GM21619 (cell line): ENCODE data around the gene THSD4.

Experiments used
- ATAC-seq: cut with Tn5 transposase; IDR thresholded peaks from one replicate; pipeline ENCODE4 v1.9.1; 2021; ENCODE audit not compliant: unreplicated experiment

The THSD4 gene

GRCh38 chr15:71443538-71443937, 328.3 kb downstream of the THSD4 start:
- no peak for ATAC-seq

DNA sequence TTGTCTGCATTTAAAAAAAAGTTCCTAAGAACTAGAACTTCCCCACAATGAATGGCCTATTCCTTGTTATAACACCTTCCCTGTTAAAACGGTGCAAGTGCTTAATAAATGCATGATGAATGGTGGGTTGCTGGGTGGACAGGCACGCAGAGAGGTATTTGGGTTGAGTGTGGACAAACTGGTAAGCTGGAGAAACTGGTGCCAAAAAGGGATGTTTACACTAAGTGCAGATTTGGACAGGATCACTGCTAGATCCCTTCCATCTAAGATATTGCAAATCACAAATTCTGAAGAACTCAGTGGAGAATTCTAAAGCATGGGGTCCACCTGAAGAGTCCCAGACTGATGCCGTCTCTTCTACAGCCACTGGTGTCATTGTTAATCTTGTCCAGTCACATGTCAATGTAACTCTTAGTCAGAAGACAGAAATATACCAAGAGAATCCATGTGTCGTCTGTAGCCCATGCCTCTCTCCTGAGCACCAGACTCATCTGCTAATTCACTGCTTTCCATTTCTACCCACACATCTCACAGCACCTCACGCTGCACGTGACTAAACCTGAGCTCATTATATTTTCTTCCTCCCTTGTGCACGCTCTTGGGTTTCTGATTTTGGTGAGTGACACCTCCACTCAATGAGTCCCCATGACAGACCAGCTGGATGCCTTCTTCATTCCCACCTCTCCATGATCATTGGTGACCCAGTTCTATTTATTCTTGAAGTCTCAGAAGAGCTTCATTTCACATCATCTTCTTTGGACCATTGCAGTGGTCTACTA, 328.9 kb downstream of the THSD4 start:
- no peak for ATAC-seq

DNA sequence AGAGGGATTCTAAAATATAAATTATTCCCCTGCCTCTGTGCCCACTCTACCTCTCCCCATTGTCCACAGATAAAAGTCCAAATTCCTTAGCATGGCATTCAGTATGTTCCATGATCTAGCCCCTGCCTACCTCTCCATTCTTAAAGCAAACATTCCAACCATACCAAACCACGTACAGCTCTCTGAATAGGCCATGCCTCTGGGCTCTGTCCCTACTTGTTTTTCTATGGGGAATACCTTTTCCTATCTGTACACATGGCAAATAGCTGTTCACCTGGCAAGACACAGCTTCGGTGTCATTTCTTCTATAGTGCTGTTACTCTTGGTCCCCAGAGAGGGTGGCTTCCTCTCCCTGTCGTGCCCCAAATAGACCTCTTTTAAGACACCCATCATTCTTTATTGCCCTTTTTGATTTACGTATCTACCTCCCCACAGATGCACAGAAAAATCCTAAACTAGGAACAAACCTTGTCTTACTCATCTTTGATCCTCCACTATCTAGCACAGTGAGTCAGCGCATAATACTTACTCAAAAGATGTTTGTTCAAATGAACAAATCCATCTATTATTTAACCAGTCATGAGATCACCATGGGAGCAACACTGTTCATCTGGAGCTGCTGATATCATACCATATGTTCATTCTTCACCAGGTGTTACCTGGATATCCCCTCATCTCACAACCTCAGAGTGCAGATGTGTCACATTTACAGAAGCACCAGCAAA, 329.8 kb downstream of the THSD4 start:
- no peak for ATAC-seq

GRCh38 chr15:71447328-71448250, 332.3 kb downstream of the THSD4 start:
- ATAC-seq, result no peak

GRCh38 chr15:71448688-71449114, 333.4 kb downstream of the THSD4 start:
- no peak for ATAC-seq

DNA sequence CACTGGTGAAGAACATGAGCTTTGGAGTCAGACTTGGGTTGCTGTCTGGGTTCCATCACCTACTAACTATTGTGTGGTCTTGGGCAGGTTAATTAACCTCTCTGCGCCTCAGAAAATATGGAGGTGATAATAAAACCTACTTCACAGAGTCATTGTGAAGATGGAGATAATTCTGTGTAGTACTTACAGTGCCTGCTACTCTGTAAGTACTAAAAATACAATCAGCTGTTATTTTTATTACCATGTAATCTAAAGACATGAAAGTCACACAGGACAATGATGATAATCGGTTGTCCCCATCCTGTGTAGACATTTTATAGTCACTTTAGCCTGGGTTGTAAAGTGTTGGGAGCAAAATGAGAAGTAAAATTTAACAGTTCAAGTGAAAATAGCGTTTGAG, 334.1 kb downstream of the THSD4 start:
- no peak for ATAC-seq

DNA sequence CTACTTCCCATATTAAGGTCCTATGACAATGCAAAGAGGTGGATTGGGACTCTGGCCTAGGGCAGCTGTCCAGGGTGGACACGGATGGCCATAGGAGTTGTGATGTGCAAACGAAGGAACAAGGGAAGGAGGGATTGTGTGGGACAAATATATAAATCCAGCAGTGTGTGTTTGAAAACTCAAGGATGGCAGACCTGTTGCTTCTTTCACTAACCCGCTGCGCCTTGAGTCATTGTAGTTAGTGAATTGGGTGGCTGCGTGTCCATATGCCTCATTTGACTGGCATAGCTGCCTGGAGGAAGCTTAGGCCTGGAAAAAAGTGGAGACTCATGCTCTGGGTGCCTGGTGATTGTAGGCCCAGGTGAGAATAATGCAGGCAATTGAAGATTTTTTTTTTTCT, 334.7 kb downstream of the THSD4 start:
- ATAC-seq, result no peak

GRCh38 chr15:71451130-71451529, 335.9 kb downstream of the THSD4 start:
- no peak for ATAC-seq

DNA sequence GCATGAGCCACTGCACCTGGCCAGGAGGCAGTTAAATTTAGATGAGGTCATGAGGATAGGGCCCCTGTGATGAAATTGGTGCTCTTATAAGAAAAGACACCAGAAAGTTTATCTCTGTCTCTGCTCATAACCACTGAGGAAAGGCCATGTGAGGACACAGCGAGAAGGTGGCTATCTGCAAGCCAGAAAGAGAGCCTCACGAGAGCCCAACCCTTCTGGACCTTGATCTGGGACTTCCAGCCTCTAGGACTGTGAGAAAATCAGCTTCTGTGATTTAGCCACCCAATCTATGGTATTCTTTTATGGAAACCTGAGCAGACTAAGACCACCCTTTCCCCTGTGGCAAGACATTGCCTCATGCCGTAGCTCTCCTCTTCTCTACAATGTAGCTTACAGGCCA, 337.6 kb downstream of the THSD4 start:
- ATAC-seq, result no peak

DNA sequence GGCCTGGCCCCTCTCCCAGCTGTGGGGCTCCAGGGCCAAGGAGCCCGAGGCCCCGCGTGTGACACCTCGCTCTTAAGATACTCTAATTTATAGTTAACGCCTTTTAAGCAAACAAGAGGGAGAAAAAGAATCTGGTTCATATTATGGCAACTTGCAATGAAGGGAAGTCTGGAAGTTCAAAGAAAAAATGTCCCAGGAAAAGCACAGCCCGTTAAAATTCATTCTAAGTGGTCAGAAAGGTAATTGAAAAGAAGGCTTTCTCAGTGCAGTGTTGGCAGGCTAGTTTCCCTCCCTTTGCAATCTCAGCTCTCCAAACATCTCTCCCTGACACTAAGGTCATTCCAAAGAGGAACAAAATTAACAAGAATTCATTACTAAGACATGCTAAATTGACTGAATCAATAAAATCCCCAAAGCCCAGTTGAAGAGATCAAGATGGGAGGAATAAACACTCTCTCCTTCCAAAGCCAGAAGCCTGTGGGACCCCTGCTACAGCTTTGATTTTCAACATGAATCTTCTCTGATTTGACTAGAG, 339.3 kb downstream of the THSD4 start:
- no peak for ATAC-seq

DNA sequence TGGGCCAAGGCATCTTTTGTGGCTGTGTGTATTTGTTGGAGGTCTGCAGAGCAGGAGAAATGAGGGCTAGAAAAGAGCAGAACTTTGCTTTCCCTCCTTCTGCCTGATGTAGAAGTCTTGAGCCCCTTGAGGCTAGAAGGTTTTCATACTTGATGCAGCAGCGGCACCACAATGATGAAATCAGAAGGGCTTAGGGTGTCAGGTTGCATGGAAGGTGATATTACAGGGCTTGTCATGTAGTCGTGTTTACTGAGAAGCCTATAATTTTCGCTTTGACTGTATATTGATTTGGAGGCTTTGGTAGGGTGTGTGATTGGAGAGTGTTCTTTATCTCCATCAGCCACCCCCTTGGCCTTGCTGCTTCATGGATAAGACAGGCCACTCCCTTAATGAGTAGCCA, 339.8 kb downstream of the THSD4 start:
- no peak for ATAC-seq

- no peak for ATAC-seq
These were observed 340.6 kb downstream of the THSD4 start for GRCh38 chr15:71455878-71456277.

GRCh38 chr15:71456362-71456761, 341.1 kb downstream of the THSD4 start:
- ATAC-seq, result no peak

DNA sequence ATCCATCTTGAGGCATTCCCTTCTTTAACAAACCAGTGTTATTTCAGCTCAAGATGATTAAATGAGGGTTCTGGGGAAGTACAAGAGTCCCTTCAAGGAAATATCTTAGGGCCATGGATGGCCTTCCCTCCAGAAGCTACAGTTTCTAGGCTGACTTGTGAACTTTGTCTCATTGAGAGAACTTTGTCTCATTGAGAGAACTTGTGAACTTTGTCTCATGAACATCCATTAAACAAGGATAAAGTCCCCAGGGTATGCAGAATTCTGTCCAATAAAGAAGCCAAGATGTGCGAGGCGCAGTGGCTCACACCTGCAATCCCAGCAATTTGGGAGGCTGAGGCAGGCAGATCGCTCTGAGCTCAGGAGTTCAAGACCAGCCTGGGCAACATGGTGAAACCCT, 341.5 kb downstream of the THSD4 start:
- no peak for ATAC-seq

GRCh38 chr15:71458089-71458660, 342.9 kb downstream of the THSD4 start:
- ATAC-seq, result no peak

DNA sequence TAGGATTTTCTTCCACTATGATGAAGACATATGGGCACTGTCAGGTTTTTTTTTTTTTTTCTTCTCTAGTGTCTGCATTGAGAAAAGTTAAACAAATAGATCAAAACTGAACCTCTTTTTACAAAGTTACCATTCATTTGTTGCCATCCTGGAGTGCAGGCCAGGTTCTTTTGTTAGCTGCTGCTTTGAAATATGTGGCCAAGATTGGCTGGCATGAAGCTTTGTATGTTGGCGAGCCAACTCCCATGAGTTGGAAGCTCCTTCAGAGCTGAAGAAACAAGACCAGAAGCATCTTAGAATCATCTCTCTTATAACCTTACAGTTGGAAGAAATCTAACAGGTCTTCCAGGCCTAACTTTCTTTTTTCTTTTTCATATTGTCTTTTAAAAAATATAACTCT, 346.5 kb downstream of the THSD4 start:
- no peak for ATAC-seq

DNA sequence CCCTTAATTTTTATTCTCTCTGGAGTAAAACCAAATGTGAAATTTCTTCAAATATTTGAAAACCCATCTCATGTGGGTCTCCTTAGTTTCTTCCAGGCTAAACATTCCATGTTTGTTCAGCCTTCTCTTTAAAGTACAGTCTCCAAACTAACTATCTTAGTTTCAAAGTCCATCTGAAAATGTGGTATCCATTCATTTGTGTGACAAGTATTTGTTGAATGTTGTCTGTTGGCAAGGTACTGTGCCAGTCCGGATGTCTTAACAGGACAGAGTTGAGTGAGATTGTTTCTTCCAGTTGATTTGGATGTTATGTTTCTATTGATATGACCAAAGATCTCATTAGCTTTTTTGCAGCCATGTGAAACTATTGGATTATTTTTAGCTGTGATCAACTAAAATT, 347.4 kb downstream of the THSD4 start:
- no peak for ATAC-seq

DNA sequence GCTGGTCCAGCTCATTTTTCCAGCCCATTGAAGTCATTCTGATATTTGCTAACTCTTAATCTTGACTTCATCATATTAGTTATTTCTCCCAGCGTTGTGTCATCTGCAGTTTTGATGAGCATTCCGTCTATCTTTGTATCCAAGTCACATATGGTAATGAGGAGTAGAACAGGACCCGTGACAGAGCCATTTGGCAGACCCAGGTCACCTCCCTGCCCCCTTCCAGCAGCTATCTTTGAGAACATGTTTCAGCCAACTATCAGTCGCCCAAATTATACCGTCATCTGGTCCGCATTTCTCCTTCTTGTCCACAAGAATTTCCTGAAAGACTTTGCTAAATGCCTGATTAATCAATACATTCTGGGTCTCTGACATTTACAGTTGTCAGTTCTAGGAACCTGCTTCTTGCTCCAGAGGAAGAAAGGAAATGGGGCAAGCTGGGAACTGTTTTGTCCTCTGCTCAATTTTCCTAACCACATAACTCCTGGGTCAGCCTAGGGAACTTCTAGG, 347.9 kb downstream of the THSD4 start:
- ATAC-seq, result no peak

DNA sequence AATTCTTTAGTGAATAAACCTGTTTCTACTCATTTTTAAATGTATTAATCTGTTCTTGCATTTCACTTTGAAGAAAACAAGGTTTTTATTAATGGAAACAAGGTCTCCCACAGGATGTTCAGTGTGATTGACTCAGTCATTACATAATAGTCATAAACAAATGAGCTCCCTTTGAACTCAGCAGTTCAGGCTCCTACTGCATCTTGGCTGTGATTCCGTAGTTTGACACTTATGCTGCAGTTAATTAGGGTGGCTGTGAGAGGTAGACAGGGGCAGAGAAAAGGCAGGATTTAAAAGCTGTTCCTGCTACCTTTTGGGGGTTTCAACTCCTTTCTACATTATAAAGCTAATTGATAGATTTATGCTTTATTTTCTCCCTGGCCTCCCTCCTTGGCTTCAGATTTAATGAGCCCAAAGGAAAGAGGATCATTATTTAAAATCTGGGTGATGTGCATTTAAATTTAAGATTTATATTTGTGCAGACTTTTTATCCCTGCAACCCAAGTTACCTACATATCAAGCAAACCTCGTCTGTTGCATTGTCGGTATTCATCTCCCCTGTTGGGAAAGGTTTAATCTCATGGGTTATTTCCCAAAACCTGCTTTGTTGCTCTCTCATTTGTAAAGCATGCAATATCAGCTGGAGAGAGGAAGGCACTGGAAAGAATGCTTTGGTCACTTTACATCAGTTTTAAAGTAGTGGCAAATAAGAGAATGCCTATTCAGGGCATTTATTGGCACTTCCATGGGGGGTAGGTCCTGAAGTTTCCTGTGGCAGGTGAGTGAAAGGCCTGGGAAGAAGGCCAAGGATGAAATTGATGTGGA, 350.1 kb downstream of the THSD4 start:
- ATAC-seq, result no peak

DNA sequence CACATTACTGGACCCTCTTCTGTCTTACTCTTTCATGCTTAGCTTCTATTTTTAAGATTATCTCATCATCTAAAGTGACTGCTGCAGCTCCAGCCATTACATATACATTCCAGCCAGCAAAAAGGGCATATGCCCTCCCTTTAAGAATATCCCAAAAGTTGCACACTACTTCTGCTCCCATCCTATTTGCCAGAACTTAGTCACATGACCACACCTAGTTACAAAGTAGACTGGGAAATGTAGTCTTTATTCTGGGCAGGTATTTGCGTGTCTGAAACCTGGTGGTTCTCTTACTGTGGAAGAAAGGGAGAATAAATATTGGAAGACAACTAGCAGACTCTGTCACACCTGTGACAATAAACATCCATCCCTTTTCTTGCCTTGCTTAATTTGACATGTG, 353.4 kb downstream of the THSD4 start:
- no peak for ATAC-seq
